Subcutaneous abdominal adipose tissue (tissue), 5 donors: ENCODE data around the gene PBX1.

Source experiments
- H3K27ac ChIP-seq: one replicate; pipeline ENCODE4 v1.7.0; 2013; ENCODE audit warnings: low read depth, mild to moderate bottlenecking, inconsistent platforms, low read length, moderate library complexity
- H3K27me3 ChIP-seq, 5 donors: one replicate each; pipeline ENCODE4 v1.7.0; 2013; ENCODE audit warnings: low read length in 5 of 5, inconsistent platforms in 1 of 5; ENCODE audit not compliant: control insufficient read depth in 5 of 5, insufficient read depth in 4 of 5
- H3K36me3 ChIP-seq, 5 donors: one replicate each; pipeline ENCODE4 v1.7.0; 2013; ENCODE audit warnings: low read length in 5 of 5; ENCODE audit not compliant: control insufficient read depth in 5 of 5, insufficient read depth in 5 of 5
- H3K4me1 ChIP-seq, 5 donors: one replicate each; pipeline ENCODE4 v1.7.0; 2013; ENCODE audit warnings: low read length in 5 of 5, mild to moderate bottlenecking in 3 of 5, moderate library complexity in 1 of 5; ENCODE audit not compliant: control insufficient read depth in 5 of 5, insufficient read depth in 5 of 5
- H3K4me3 ChIP-seq, 5 donors: one replicate each; pipeline ENCODE4 v1.7.0; 2013; ENCODE audit warnings: low read length in 5 of 5, low read depth in 1 of 5
- H3K9ac ChIP-seq, 5 donors: one replicate each; pipeline ENCODE4 v1.7.0; 2013; ENCODE audit warnings: low read length in 5 of 5, mild to moderate bottlenecking in 4 of 5, moderate library complexity in 3 of 5
- H3K9me3 ChIP-seq, 5 donors: one replicate each; pipeline ENCODE4 v1.7.0; 2013; ENCODE audit warnings: low read length in 5 of 5; ENCODE audit not compliant: control insufficient read depth in 5 of 5
- donor health status: healthy.
- donor health status: healthy.
- donor health status: healthy.
- donor health status: healthy.
- donor health status: healthy.

Gene PBX1

GRCh38 chr1:164610538-164611222, 51.7 kb downstream of the PBX1 start:
- Histone ChIP-seq H3K36me3 (peaks cover 0 to 3% (median 0%) of the 10 kb centered on the region in 5 donors), H3K27me3 (no peaks in the 10 kb centered on the region), H3K4me3 (no peak overlapping the region), H3K9me3 (no peaks in the 10 kb centered on the region), H3K4me1 (peaks cover 2 to 54% (median 48%) of the 10 kb centered on the region in 5 donors), H3K27ac (peak overlapping the region; percentile 10), H3K9ac (peak overlapping the region in 2 of 5 donors; percentile 33 to 48)

GRCh38 chr1:164611754-164612642, 53.0 kb downstream of the PBX1 start:
- Histone ChIP-seq H3K27me3 (no peaks in the 10 kb centered on the region), H3K4me3 (no peak overlapping the region), H3K9me3 (no peaks in the 10 kb centered on the region), H3K9ac (no peak overlapping the region), H3K4me1 (peaks cover 2 to 66% (median 57%) of the 10 kb centered on the region in 5 donors), H3K36me3 (peaks cover 0 to 3% (median 0%) of the 10 kb centered on the region in 5 donors), H3K27ac (peak overlapping the region; percentile 10)

DNA sequence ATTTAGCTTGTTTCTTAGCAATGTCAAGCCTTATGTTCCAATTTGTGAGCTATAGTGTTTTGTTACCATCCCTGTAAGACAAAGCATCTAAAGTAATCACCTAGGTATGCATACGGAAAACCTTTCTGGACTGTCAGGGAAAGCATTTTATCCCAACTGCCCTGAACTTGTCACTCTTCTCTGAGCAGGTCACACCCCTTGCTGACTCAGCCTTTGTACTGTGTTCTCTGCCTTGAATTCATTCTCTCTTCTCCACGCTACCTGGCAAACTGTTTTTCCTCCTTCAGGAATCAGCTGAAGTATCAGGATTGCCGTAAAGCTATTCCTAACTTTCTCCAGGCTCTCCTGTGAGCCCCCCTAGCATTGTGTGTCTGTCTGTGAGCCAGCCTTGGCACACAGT, 54.2 kb downstream of the PBX1 start:
- H3K9ac ChIP-seq, result no peak overlapping the region
- peaks cover 0 to 3% (median 0%) of the 10 kb centered on the region in 5 donors for H3K36me3 ChIP-seq
- peaks cover 2 to 69% (median 64%) of the 10 kb centered on the region in 5 donors for H3K4me1 ChIP-seq
- no peak overlapping the region for H3K27ac ChIP-seq
- H3K4me3 ChIP-seq, result no peak overlapping the region
- H3K9me3 ChIP-seq, result no peaks in the 10 kb centered on the region
- H3K27me3 ChIP-seq, result no peaks in the 10 kb centered on the region

DNA sequence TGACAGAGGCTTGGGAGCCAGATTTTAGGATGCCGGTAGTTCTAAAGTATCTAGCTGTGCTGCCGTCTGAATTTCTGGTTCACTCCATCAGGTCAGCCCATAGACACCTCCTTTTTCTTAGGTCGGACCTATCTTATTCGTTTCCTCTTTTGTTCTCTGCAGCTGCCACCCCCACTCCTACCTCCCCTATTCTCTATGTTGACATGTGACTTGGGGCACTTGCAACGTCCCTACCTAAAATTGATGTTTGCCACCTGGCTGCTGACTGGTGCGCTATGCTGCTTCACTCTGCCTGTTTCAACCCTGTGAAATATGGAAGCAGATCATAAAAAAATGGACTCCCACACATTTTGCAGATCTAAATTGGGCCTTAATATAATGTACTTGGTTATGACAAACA, 55.3 kb downstream of the PBX1 start:
- peaks cover 3 to 69% (median 62%) of the 10 kb centered on the region in 5 donors for H3K4me1 ChIP-seq
- H3K27ac ChIP-seq, result no peak overlapping the region
- peaks cover 0 to 3% (median 0%) of the 10 kb centered on the region in 5 donors for H3K36me3 ChIP-seq
- no peak overlapping the region for H3K4me3 ChIP-seq
- no peaks in the 10 kb centered on the region for H3K9me3 ChIP-seq
- H3K9ac ChIP-seq, result no peak overlapping the region
- H3K27me3 ChIP-seq, result no peaks in the 10 kb centered on the region

GRCh38 chr1:164617377-164618201, 58.6 kb downstream of the PBX1 start:
- H3K36me3 ChIP-seq, result peaks cover 0 to 3% (median 0%) of the 10 kb centered on the region in 5 donors
- H3K4me1 ChIP-seq, result peaks cover 7 to 57% (median 51%) of the 10 kb centered on the region in 5 donors
- peak overlapping the region in 1 of 5 donors; percentile 20 for H3K4me3 ChIP-seq
- H3K9me3 ChIP-seq, result no peaks in the 10 kb centered on the region
- H3K9ac ChIP-seq, result peak overlapping the region in 1 of 5 donors; percentile 46
- peak overlapping the region; percentile 38 for H3K27ac ChIP-seq
- H3K27me3 ChIP-seq, result no peaks in the 10 kb centered on the region

DNA sequence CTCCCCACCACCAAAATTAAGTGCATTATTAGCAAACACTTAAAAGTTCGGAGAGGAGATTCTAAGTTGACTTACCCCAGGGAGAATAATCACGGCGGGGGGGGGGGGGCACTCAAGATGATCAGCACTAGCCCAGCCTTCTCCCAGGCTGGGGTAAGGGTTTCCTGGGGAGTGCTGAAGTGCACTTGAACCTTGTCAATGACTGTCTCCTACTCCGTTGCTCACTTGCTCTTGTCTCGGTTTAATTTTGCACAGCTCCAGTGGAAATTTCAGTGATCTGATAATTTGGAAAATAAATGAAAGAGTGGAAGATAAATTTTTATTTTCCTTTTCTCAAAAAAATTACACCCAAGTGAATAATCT, 59.2 kb downstream of the PBX1 start:
- Histone ChIP-seq H3K4me3 (no peak overlapping the region), H3K9me3 (no peaks in the 10 kb centered on the region), H3K27me3 (no peaks in the 10 kb centered on the region), H3K4me1 (peaks cover 7 to 54% (median 48%) of the 10 kb centered on the region in 5 donors), H3K27ac (peak overlapping the region; percentile 38), H3K36me3 (peaks cover 0 to 3% (median 0%) of the 10 kb centered on the region in 5 donors), H3K9ac (no peak overlapping the region)

GRCh38 chr1:164619006-164619784, 60.2 kb downstream of the PBX1 start:
- H3K9ac ChIP-seq, result peak overlapping the region in 1 of 5 donors; percentile 44
- no peak overlapping the region for H3K4me3 ChIP-seq
- no peaks in the 10 kb centered on the region for H3K36me3 ChIP-seq
- no peak overlapping the region for H3K27ac ChIP-seq
- no peaks in the 10 kb centered on the region for H3K27me3 ChIP-seq
- no peaks in the 10 kb centered on the region for H3K9me3 ChIP-seq
- peaks cover 7 to 51% (median 48%) of the 10 kb centered on the region in 5 donors for H3K4me1 ChIP-seq

DNA sequence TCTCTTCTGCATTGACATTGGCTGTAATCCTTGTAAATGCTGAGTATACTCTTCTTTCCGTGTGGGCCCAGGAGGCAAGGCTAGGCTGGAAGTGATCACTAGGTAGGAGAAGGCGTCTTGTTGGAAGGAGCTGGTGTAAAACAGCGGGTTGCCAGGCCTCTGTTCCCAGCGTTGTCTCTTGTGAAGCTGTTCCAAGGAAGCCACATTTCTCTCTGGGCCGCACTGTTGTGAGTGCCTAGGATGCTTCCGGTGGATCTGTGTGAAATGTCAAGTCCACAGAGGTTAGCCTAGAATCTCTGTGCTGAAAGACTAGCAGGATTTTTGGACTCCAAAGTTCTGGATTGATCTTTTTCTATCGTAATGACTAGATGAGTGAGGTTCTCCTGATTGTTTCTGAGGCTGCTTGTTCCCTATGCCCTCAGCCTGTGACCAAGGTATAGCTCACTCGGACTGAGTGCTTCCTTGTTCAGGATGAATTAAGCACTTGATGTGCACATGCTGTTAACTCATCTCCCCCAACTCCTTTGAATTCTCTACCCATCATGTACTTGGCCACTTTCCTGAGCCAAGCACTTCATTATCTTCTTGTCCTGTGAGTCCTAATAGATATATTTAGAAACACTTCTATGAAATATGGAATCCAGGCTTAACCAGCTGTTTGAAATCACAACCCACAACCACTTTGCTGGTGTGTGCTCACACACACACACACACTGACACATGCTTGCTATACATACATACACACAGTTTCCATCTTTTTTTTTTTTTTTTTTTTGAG, 63.3 kb downstream of the PBX1 start:
- Histone ChIP-seq H3K4me1 (peaks cover 7 to 47% (median 35%) of the 10 kb centered on the region in 5 donors), H3K27ac (peak overlapping the region; percentile 24), H3K9ac (no peak overlapping the region)

More for the DNA sequence above, 63.3 kb downstream of the PBX1 start:
- Histone ChIP-seq H3K36me3 (peaks cover 0 to 7% (median 3%) of the 10 kb centered on the region in 5 donors), H3K27me3 (no peaks in the 10 kb centered on the region), H3K4me3 (no peak overlapping the region), H3K9me3 (no peaks in the 10 kb centered on the region)
